Measurements from ENCODE around the gene ADGRD2. TPM values are rescaled to one million over a fixed set of nuclear protein-coding genes. Genes with fewer than 3 reads are reported as not detected.

Gene ADGRD2
- total and polyA plus RNA-seq, 9 donors, result not detected

- intact Hi-C loops (cut with DNase I), result no loop called here
- WGBS, 3 donors, result 74 to 86% (median 83%) methylated on average over 17 of the region's 17 CpGs
- TF ChIP-seq POLR2A (IDR thresholded peaks at IDR 0.05) (no peak), EP300 (IDR thresholded peaks at IDR 0.05) (no peak), CTCF (IDR thresholded peaks at IDR 0.05) (no peak)
- Histone ChIP-seq H3K36me3 (no peaks in the 10 kb centered on the region), H3K9me3 (no peaks in the 10 kb centered on the region), H3K27me3 (no peaks in the 10 kb centered on the region), H3K4me1 (ENCODE audit: insufficient read depth) (no peaks in the 10 kb centered on the region), H3K4me3 (no peak overlapping the region), H3K27ac (no peak overlapping the region)
- DNase-seq, result no peak
Measured at GRCh38 chr9:124486778-124487259, 36.6 kb downstream of the ADGRD2 start.

GRCh38 chr9:124487260-124488182, 37.3 kb downstream of the ADGRD2 start:
- intact Hi-C loops (cut with DNase I), result no loop called here
- Histone ChIP-seq H3K27ac (no peak overlapping the region), H3K4me3 (no peak overlapping the region), H3K36me3 (no peaks in the 10 kb centered on the region), H3K4me1 (ENCODE audit: insufficient read depth) (no peaks in the 10 kb centered on the region), H3K27me3 (no peaks in the 10 kb centered on the region), H3K9me3 (no peaks in the 10 kb centered on the region)
- 78 to 84% (median 80%) methylated on average over 40 of the region's 40 CpGs for WGBS, 3 donors
- TF ChIP-seq POLR2A (IDR thresholded peaks at IDR 0.05) (no peak), CTCF (IDR thresholded peaks at IDR 0.05) (no peak), EP300 (IDR thresholded peaks at IDR 0.05) (no peak)
- DNase-seq, result no peak

GRCh38 chr9:124488641-124489210, 38.5 kb downstream of the ADGRD2 start:
- H3K4me3 ChIP-seq, result no peak overlapping the region
- intact Hi-C loops (cut with DNase I), result no loop called here
- no peaks in the 10 kb centered on the region for H3K9me3 ChIP-seq
- no peaks in the 10 kb centered on the region for H3K27me3 ChIP-seq
- no peaks in the 10 kb centered on the region for H3K4me1 ChIP-seq (ENCODE audit: insufficient read depth)
- H3K36me3 ChIP-seq, result no peaks in the 10 kb centered on the region
- TF ChIP-seq EP300 (IDR thresholded peaks at IDR 0.05) (no peak), CTCF (IDR thresholded peaks at IDR 0.05) (no peak), POLR2A (IDR thresholded peaks at IDR 0.05) (no peak)
- WGBS, 3 donors, result 93 to 99% (median 94%) methylated on average over 8 of the region's 8 CpGs
- H3K27ac ChIP-seq, result no peak overlapping the region
- DNase-seq, result no peak

- H3K9me3 ChIP-seq, result no peaks in the 10 kb centered on the region
- H3K27me3 ChIP-seq, result no peaks in the 10 kb centered on the region
- TF ChIP-seq EP300 (IDR thresholded peaks at IDR 0.05) (no peak), POLR2A (IDR thresholded peaks at IDR 0.05) (no peak), CTCF (IDR thresholded peaks at IDR 0.05) (no peak)
- no peak overlapping the region for H3K27ac ChIP-seq
- no peak for DNase-seq
- intact Hi-C loops (cut with DNase I), result no loop called here
- WGBS, 3 donors, result 73 to 81% (median 73%) methylated on average over 13 of the region's 13 CpGs
- H3K4me3 ChIP-seq, result no peak overlapping the region
- no peaks in the 10 kb centered on the region for H3K4me1 ChIP-seq (ENCODE audit: insufficient read depth)
- H3K36me3 ChIP-seq, result no peaks in the 10 kb centered on the region
Measured at GRCh38 chr9:124489222-124489621, 39.0 kb downstream of the ADGRD2 start.
